Activated CD4-positive, alpha-beta memory T cell treated with anti-CD3 and anti-CD28 coated beads for 36 hours (primary cell): ENCODE data around the gene SORL1. TPM values are rescaled to one million over a fixed set of nuclear protein-coding genes. Genes with fewer than 3 reads are reported as not detected.
A peak's percentile ranks its signal among the peaks of the same experiment; 100 is the strongest.
"Not testable (repeated sequence)": the region's sequence is repeated elsewhere in the genome, so short reads cannot be mapped to it uniquely, and the experiment has no call there.

Experiments
- CTCF ChIA-PET: fragments of 350-600 bp; sonication (Branson Sonifier 250); formaldehyde crosslinking; loops from one replicate; lab custom pipeline; 2021; ENCODE audit warnings: antibody characterized with exemption, inconsistent platforms; lab: Charles Lee
- POLR2A ChIA-PET: fragments of 350-600 bp; sonication (Branson Sonifier 250); formaldehyde crosslinking; loops from one replicate; lab custom pipeline; 2021; ENCODE audit warnings: antibody characterized with exemption; lab: Charles Lee
- DNase-seq: peaks from one replicate; pipeline ENCODE4 v3.0.0-alpha.2; 2020
- H3K27ac Mint-ChIP-seq: one replicate; pipeline ENCODE4 v1.8.0; 2021; ENCODE audit warnings: mixed read lengths
- H3K27me3 Mint-ChIP-seq: one replicate; pipeline ENCODE4 v1.8.0; 2021; ENCODE audit warnings: mixed read lengths
- H3K36me3 Mint-ChIP-seq: one replicate; pipeline ENCODE4 v1.8.0; 2021; ENCODE audit warnings: mixed read lengths
- H3K4me1 Mint-ChIP-seq: one replicate; pipeline ENCODE4 v1.8.0; 2021; ENCODE audit warnings: low read depth, mixed read lengths
- H3K4me3 Mint-ChIP-seq: one replicate; pipeline ENCODE4 v1.8.0; 2021; ENCODE audit warnings: mild to moderate bottlenecking, mixed read lengths
- H3K9me3 Mint-ChIP-seq: one replicate; pipeline ENCODE4 v1.8.0; 2021; ENCODE audit warnings: mixed read lengths
- intact Hi-C: fragments of 100-400 bp; cut with micrococcal nuclease; formaldehyde crosslinking; loops from one replicate; pipeline ENCODE4 v1.15.1; 2023
- total RNA-seq, 2 experiments: library from RNA; stranded (reverse); gene quantifications; one replicate each; pipeline ENCODE4 v1.2.3, GENCODE V29; 2021

Gene SORL1
- total RNA-seq, 2 experiments from 2014 or later = 48.1 to 49.3 TPM

DNA sequence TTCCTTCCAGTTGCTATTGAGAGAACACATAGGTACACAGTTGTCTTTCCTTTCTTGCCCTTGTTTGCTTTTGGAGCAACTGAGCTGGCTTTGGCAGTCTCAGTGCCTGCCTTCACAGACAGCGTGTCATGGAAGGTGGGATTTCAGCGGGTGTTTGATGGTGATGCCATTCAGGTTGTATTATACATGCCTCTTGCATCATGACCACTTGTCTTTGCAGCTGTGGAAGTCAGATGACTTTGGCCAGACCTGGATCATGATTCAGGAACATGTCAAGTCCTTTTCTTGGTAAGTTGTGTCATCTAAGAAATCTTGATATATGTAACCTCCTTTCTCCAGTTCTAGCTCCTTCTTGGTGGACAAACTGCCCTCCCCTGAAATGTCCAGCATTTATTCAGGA, 37.7 kb downstream of the SORL1 start:
- POLR2A ChIA-PET = interaction anchor here (1.0 kb wide), 1 partner anchor 22 kb away, joined by 6 read pairs; no protein-coding TSS in a partner anchor
- Mint-ChIP-seq H3K36me3 (peaks cover 28% of the 10 kb centered on the region), H3K27me3 (no peaks in the 10 kb centered on the region), H3K4me3 (no peak overlapping the region), H3K27ac (no peak overlapping the region), H3K9me3 (no peaks in the 10 kb centered on the region), H3K4me1 (peaks cover 43% of the 10 kb centered on the region)
- intact Hi-C loops = no loop called here
- peak; percentile 52 for DNase-seq
- CTCF ChIA-PET = interaction anchor here (0.7 kb wide), 2 partner anchors 82 to 651 kb away, joined by 3 read pairs; no protein-coding TSS in a partner anchor

- Mint-ChIP-seq H3K9me3 (no peaks in the 10 kb centered on the region), H3K27ac (peak overlapping the region; percentile 83), H3K27me3 (no peaks in the 10 kb centered on the region), H3K36me3 (peaks cover 31% of the 10 kb centered on the region), H3K4me3 (peak overlapping the region; percentile 31), H3K4me1 (peaks cover 53% of the 10 kb centered on the region)
- ChIA-PET POLR2A (interaction anchor here (1.3 kb wide), 1 partner anchor 30 kb away, joined by 3 read pairs; no protein-coding TSS in a partner anchor), CTCF (interaction anchor here (0.9 to 1.4 kb wide), 2 partner anchors 14 to 25 kb away, joined by 3 to 4 read pairs; no protein-coding TSS in a partner anchor)
- DNase-seq = peak; percentile 69
- intact Hi-C loops = no loop called here
Observed at GRCh38 chr11:121494355-121495099, 42.4 kb downstream of the SORL1 start.

GRCh38 chr11:121497176-121497998, 45.3 kb downstream of the SORL1 start:
- Mint-ChIP-seq H3K27ac (no peak overlapping the region), H3K36me3 (peaks cover 29% of the 10 kb centered on the region), H3K4me1 (peaks cover 56% of the 10 kb centered on the region), H3K9me3 (peaks cover 4% of the 10 kb centered on the region), H3K27me3 (no peaks in the 10 kb centered on the region), H3K4me3 (no peak overlapping the region)
- CTCF ChIA-PET = no interaction called here
- POLR2A ChIA-PET = no interaction called here
- DNase-seq = no peak
- intact Hi-C loops = no loop called here

- Mint-ChIP-seq H3K27ac (peak overlapping the region; percentile 18), H3K36me3 (peaks cover 42% of the 10 kb centered on the region), H3K27me3 (no peaks in the 10 kb centered on the region), H3K4me1 (peaks cover 46% of the 10 kb centered on the region), H3K4me3 (no peak overlapping the region), H3K9me3 (peaks cover 4% of the 10 kb centered on the region)
- intact Hi-C loops = no loop called here
- DNase-seq = no peak
- ChIA-PET CTCF (interaction anchor here (1.0 kb wide), 1 partner anchor 11 kb away, joined by 3 read pairs; no protein-coding TSS in a partner anchor), POLR2A (no interaction called here)
Observed at GRCh38 chr11:121499405-121499804, 47.3 kb downstream of the SORL1 start.

DNA sequence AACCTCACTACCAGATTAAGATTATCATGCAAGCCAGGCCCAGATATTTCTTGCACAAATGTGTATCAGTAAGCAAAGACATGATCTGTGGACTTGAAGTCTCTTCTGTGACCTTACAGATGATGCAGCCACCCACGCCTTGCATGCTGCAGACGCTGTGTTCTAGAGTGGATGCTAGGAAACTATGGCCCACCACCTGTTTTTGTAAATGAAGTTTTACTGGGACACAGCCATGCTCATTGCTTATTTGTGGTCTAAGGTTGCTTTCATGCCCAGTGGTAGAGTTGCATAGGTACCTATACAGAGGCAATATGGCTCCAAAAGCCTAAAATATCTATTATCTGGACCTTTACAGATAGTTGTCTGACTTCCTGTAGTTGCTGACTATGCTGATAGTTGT, 48.2 kb downstream of the SORL1 start:
- ChIA-PET POLR2A (no interaction called here), CTCF (interaction anchor here (1.0 kb wide), 1 partner anchor 10 kb away, joined by 3 read pairs; no protein-coding TSS in a partner anchor)
- intact Hi-C loops = no loop called here
- H3K27ac Mint-ChIP-seq = no peak overlapping the region
- DNase-seq = no peak
- no peak overlapping the region for H3K4me3 Mint-ChIP-seq
- peaks cover 5% of the 10 kb centered on the region for H3K9me3 Mint-ChIP-seq
- H3K27me3 Mint-ChIP-seq = no peaks in the 10 kb centered on the region
- H3K36me3 Mint-ChIP-seq = peaks cover 48% of the 10 kb centered on the region
- peaks cover 44% of the 10 kb centered on the region for H3K4me1 Mint-ChIP-seq

DNA sequence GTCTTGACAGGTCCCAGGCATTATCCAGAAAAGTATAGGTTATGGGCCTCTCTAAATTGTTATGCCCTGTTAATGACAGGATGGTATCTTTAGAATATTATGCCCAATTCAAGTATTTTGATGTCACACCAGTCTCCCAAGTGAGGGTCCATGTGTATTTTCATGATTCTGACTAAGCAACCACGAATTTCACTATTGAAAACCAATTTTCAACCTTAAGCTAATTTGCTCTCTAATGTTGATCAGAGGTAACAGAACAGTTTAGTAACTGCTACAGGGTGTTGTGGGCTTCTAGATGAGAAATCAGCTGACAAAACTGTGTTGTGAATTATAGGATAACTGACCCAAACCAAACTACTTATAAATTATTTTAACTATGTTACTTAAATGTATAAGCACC, 48.6 kb downstream of the SORL1 start:
- CTCF ChIA-PET = no interaction called here
- no peak for DNase-seq
- Mint-ChIP-seq H3K9me3 (peaks cover 9% of the 10 kb centered on the region), H3K4me1 (peaks cover 40% of the 10 kb centered on the region), H3K27me3 (no peaks in the 10 kb centered on the region), H3K36me3 (peaks cover 52% of the 10 kb centered on the region), H3K4me3 (no peak overlapping the region), H3K27ac (no peak overlapping the region)
- intact Hi-C loops = no loop called here
- POLR2A ChIA-PET = no interaction called here

- peaks cover 49% of the 10 kb centered on the region for H3K4me1 Mint-ChIP-seq
- no peak for DNase-seq
- no peak overlapping the region for H3K27ac Mint-ChIP-seq
- H3K36me3 Mint-ChIP-seq = peaks cover 52% of the 10 kb centered on the region
- H3K9me3 Mint-ChIP-seq = peaks cover 19% of the 10 kb centered on the region
- no peak overlapping the region for H3K4me3 Mint-ChIP-seq
- CTCF ChIA-PET = no interaction called here
- intact Hi-C loops = no loop called here
- POLR2A ChIA-PET = no interaction called here
- no peaks in the 10 kb centered on the region for H3K27me3 Mint-ChIP-seq
Observed at GRCh38 chr11:121503051-121503450, 50.9 kb downstream of the SORL1 start.

DNA sequence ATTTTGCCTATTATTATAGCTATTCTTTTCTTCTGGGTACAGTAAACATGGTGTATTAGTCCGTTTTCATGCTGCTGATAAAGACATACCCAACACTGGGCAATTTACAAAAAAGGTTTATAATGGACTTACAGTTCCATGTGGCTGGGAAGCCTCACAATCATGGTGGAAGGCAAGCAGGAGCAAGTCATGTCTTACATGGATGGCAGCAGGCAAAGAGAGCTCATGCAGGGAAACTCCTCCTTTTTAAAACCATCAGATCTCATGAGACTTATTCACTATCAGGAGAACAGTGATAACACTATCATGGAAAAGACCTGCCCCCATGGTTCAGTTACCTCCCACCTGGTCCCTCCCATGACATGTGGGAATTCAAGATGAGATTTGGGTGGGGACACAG, 54.1 kb downstream of the SORL1 start:
- not testable (repeated sequence) for DNase-seq

GRCh38 chr11:121508449-121508848, 56.3 kb downstream of the SORL1 start:
- ChIA-PET CTCF (interaction anchor here (0.5 to 1.2 kb wide), 2 partner anchors 14 to 261 kb away, joined by 4 read pairs; no protein-coding TSS in a partner anchor), POLR2A (interaction anchor here (0.6 to 1.9 kb wide), 4 partner anchors 9 to 71 kb away, joined by 3 to 6 read pairs (median 4); no protein-coding TSS in a partner anchor)
- peaks cover 50% of the 10 kb centered on the region for H3K4me1 Mint-ChIP-seq
- intact Hi-C loops = no loop called here
- H3K4me3 Mint-ChIP-seq = no peak overlapping the region
- peak overlapping the region; percentile 31 for H3K27ac Mint-ChIP-seq
- peaks cover 15% of the 10 kb centered on the region for H3K9me3 Mint-ChIP-seq
- H3K36me3 Mint-ChIP-seq = peaks cover 47% of the 10 kb centered on the region
- no peaks in the 10 kb centered on the region for H3K27me3 Mint-ChIP-seq
- DNase-seq = no peak

More for the DNA sequence above, 54.1 kb downstream of the SORL1 start:
- H3K4me3 Mint-ChIP-seq, POLR2A ChIA-PET, intact Hi-C loops, H3K27me3 Mint-ChIP-seq, H3K27ac Mint-ChIP-seq, CTCF ChIA-PET: not testable (repeated sequence)
- Mint-ChIP-seq H3K9me3 (peaks cover 18% of the 10 kb centered on the region), H3K4me1 (peaks cover 49% of the 10 kb centered on the region), H3K36me3 (peaks cover 47% of the 10 kb centered on the region)

- peaks cover 48% of the 10 kb centered on the region for H3K36me3 Mint-ChIP-seq
- POLR2A ChIA-PET = interaction anchor here (0.6 kb wide), 1 partner anchor 48 kb away, joined by 3 read pairs; no protein-coding TSS in a partner anchor
- H3K4me3 Mint-ChIP-seq = no peak overlapping the region
- CTCF ChIA-PET = interaction anchor here (1.1 kb wide), 1 partner anchor 11 kb away, joined by 3 read pairs; no protein-coding TSS in a partner anchor
- H3K27me3 Mint-ChIP-seq = no peaks in the 10 kb centered on the region
- peaks cover 13% of the 10 kb centered on the region for H3K9me3 Mint-ChIP-seq
- H3K27ac Mint-ChIP-seq = peak overlapping the region; percentile 28
- peaks cover 58% of the 10 kb centered on the region for H3K4me1 Mint-ChIP-seq
- no peak for DNase-seq
- intact Hi-C loops = no loop called here
Observed at GRCh38 chr11:121510438-121510837, 58.3 kb downstream of the SORL1 start.

DNA sequence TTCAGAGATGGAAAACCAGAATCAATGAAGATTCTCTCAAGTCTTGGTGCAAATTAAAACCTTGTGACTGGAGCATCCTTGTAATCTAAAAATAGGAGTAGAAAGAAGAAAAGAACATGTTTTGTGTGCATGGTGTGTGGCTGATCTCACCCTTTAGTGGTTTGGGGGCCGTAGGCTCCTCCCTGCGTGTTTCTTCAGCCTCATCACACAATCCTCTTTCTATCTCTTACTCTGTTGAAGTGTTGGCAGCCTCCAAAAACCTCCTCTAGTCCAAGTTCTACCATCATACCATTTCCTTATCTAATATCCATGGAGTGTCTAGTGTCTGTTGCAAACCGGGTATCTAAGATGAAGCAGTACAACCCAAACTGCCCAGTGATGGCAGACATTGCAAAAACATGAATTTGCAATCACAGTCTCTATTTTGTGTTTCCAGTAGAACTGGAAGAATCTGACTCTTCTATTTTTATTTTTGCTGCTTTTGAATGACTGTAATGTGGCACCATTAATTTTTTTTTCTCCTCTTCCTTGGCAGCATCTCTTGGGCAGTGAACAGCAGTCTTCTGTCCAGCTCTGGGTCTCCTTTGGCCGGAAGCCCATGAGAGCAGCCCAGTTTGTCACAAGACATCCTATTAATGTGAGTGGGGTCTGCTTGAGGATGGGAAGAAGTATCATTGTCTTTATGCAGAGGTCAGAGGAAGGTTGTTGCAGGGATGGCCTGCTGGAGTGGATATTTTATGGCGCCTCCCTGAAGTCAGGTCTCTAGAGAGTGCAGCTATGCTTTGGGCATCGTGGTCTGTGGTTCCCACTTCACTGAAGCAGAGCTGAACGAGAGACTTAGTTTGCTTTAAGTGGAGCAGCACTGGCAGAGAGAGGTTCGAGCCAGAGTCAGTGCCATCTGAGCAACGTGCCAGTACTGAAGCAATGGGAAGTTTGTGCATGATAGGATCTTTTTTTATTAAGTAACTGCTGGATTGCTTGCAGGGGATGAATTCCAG, 60.7 kb downstream of the SORL1 start:
- no peak overlapping the region for H3K27ac Mint-ChIP-seq
- no peaks in the 10 kb centered on the region for H3K27me3 Mint-ChIP-seq
- H3K9me3 Mint-ChIP-seq = no peaks in the 10 kb centered on the region
- ChIA-PET POLR2A (no interaction called here), CTCF (interaction anchor here (1.0 kb wide), 1 partner anchor 193 kb away, joined by 4 read pairs; no protein-coding TSS in a partner anchor)
- H3K36me3 Mint-ChIP-seq = peaks cover 40% of the 10 kb centered on the region
- intact Hi-C loops = no loop called here
- peaks cover 56% of the 10 kb centered on the region for H3K4me1 Mint-ChIP-seq
- no peak overlapping the region for H3K4me3 Mint-ChIP-seq
- DNase-seq = no peak
